Keratinocyte (primary cell): ENCODE measurements around the gene HMGXB3. TPM values are rescaled to one million over a fixed set of nuclear protein-coding genes. Genes with fewer than 3 reads are reported as not detected.

ENCODE experiments used
- DNase-seq: peaks from one replicate; pipeline ENCODE4 v3.0.0-alpha.2; 2011; ENCODE audit warnings: low read depth, missing footprints, low spot score
- FAIRE-seq: peaks from 2 replicates; lab custom pipeline; 2011; peaks lifted over from hg19 to GRCh38; lab: Jason Lieb, UNC
- H2AFZ ChIP-seq: 2 replicates; pipeline ENCODE4 v1.6.0; 2012; ENCODE audit warnings: low read length, control low read depth, inconsistent platforms; ENCODE audit not compliant: control insufficient read depth
- H3K27ac ChIP-seq: 2 replicates; pipeline ENCODE4 v1.5.1; 2011; ENCODE audit warnings: low read length; ENCODE audit not compliant: control insufficient read depth, insufficient read depth
- H3K27me3 ChIP-seq: 3 replicates; pipeline ENCODE4 v1.6.0; 2011; ENCODE audit warnings: low read length; ENCODE audit not compliant: control insufficient read depth, insufficient read depth; ENCODE audit errors: extremely low read depth
- H3K36me3 ChIP-seq, 2 experiments: 2 replicates in 1 of 2; 3 replicates in 1 of 2; pipeline ENCODE4 v1.5.1; 2011; ENCODE audit warnings: low read length in 2 of 2, mild to moderate bottlenecking in 1 of 2; ENCODE audit not compliant: control insufficient read depth in 2 of 2, insufficient read depth in 2 of 2; ENCODE audit errors: extremely low read depth in 1 of 2
- H3K4me1 ChIP-seq: 3 replicates; pipeline ENCODE4 v1.5.1; 2011; ENCODE audit warnings: low read length; ENCODE audit not compliant: control insufficient read depth, insufficient read depth; ENCODE audit errors: extremely low read depth
- H3K4me2 ChIP-seq: 3 replicates; pipeline ENCODE4 v1.6.0; 2011; ENCODE audit warnings: low read depth, low read length; ENCODE audit not compliant: control insufficient read depth, insufficient read depth; ENCODE audit errors: extremely low read depth
- H3K4me3 ChIP-seq, 3 experiments: fragments of 200-600 bp in 1 of 3; sonication (generic) in 1 of 3; 2 replicates in 2 of 3; 3 replicates in 1 of 3; pipeline ENCODE4 v1.5.1; 2011 to 2016; ENCODE audit warnings: low read length in 3 of 3, mild to moderate bottlenecking in 3 of 3, control low read depth in 2 of 3, inconsistent platforms in 1 of 3, low read depth in 1 of 3, mixed read lengths in 1 of 3, mixed run types in 1 of 3, moderate library complexity in 1 of 3; ENCODE audit not compliant: control insufficient read depth in 2 of 3, insufficient read depth in 2 of 3; ENCODE audit errors: extremely low read depth in 1 of 3
- H3K79me2 ChIP-seq: 2 replicates; pipeline ENCODE4 v1.6.0; 2012; ENCODE audit warnings: low read length; ENCODE audit not compliant: control insufficient read depth, insufficient read depth
- H3K9ac ChIP-seq: 3 replicates; pipeline ENCODE4 v1.6.0; 2011; ENCODE audit warnings: low read length; ENCODE audit not compliant: control insufficient read depth, insufficient read depth; ENCODE audit errors: extremely low read depth
- H3K9me1 ChIP-seq: 3 replicates; pipeline ENCODE4 v1.6.0; 2011; ENCODE audit warnings: low read length; ENCODE audit not compliant: control insufficient read depth, insufficient read depth; ENCODE audit errors: extremely low read depth
- H3K9me3 ChIP-seq: 2 replicates; pipeline ENCODE4 v1.5.1; 2012; ENCODE audit warnings: low read depth, low read length; ENCODE audit not compliant: control insufficient read depth
- H4K20me1 ChIP-seq: 3 replicates; pipeline ENCODE4 v1.6.0; 2011; ENCODE audit warnings: low read length; ENCODE audit not compliant: control insufficient read depth, insufficient read depth; ENCODE audit errors: extremely low read depth
- CTCF ChIP-seq, 3 experiments: IDR thresholded peaks in 1 of 3; conservative IDR thresholded peaks in 1 of 3; optimal IDR thresholded peaks in 1 of 3; 2 replicates in 2 of 3; 3 replicates in 1 of 3; pipeline versions ENCODE3 to v1.5.1; 2011; ENCODE audit warnings: low read length in 3 of 3, mild to moderate bottlenecking in 3 of 3, moderate library complexity in 2 of 3, control low read depth in 1 of 3, inconsistent platforms in 1 of 3; ENCODE audit not compliant: insufficient read depth in 2 of 3; ENCODE audit errors: extremely low read depth in 1 of 3
- EZH2 ChIP-seq: IDR thresholded peaks from one replicate; pipeline ENCODE4 v1.6.1; 2012; ENCODE audit warnings: inconsistent platforms, mild to moderate bottlenecking, low read length, moderate library complexity
- dilution Hi-C: fragments of 300-500 bp; cut with MboI; formaldehyde crosslinking; loops from one replicate; pipeline ENCODE4 v1.7.0; 2020; ENCODE audit warnings: low sequenced_read_pairs; ENCODE audit not compliant: extremely low pct_ligation_motif_present
- polyA plus RNA-seq, 5 experiments: library from polyadenylated mRNA; depleted of rRNA in 3 of 5; stranded (reverse) in 3 of 5; stranded (forward) in 1 of 5; unstranded in 1 of 5; fragments of >200 nt; gene quantifications; 1 replicate in 1 of 5; 2 replicates in 3 of 5; 3 replicates in 1 of 5; pipeline versions ENCODE4 v1.2.1 to v1.2.3, GENCODE V29; 2011 to 2012; ENCODE audit warnings: missing spikeins in 2 of 5, low read depth in 1 of 5, low replicate concordance in 1 of 5

HMGXB3 gene
- polyA plus RNA-seq, 1 donor (not counting 4 experiments of a cell fraction or from before 2014, with no cell fraction given), result 39.4 TPM

DNA sequence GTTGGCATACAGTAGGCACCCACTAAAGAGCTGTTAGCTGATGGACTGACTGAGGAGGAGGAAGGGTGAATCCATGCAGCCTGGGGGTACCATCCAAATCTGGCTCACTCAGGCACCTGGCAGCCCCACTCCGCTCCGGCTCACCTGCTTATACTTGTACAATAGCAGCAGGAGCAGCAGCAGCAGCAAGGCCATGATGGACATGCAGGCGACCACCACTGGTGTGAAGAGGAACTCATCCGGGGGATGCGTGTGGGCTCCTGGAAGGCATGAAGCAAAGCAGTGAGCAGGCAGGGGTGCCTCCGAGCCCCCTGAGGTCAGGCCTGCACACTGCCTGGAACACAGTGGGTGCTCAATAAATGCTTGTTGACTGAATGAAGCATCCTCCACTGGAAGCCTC, 67.5 kb downstream of the HMGXB3 start:
- no peak for FAIRE-seq
- Histone ChIP-seq H3K27me3 (peaks cover 17% of the 10 kb centered on the region), H3K9me3 (no peaks in the 10 kb centered on the region), H3K4me2 (no peak overlapping the region), H3K79me2 (no peaks in the 10 kb centered on the region), H3K9me1 (no peaks in the 10 kb centered on the region), H3K9ac (no peak overlapping the region), H2AFZ (no peak overlapping the region), H3K27ac (no peak overlapping the region), H3K36me3 (no peaks in the 10 kb centered on the region), H3K4me3 (no peak overlapping the region), H3K4me1 (peaks cover 8% of the 10 kb centered on the region), H4K20me1 (no peaks in the 10 kb centered on the region)
- dilution Hi-C loops, result no loop called here
- DNase-seq, result no peak
- no peak for TF ChIP-seq CTCF (optimal IDR thresholded peaks at IDR 0.05 in 1 of 3, IDR thresholded peaks at IDR 0.05 in 1 of 3, conservative IDR thresholded peaks at IDR 0.05 in 1 of 3; ENCODE audit: extremely low read depth in 1 of 3, insufficient read depth in 2 of 3, low read length in 3 of 3)
- TF ChIP-seq EZH2, result no peak

GRCh38 chr5:150068472-150068871, 67.9 kb downstream of the HMGXB3 start:
- dilution Hi-C loops, result no loop called here
- DNase-seq (no peak), FAIRE-seq (no peak)
- Histone ChIP-seq H3K9ac (no peak overlapping the region), H2AFZ (no peak overlapping the region), H3K4me3 (no peak overlapping the region), H3K36me3 (no peaks in the 10 kb centered on the region), H3K4me1 (peaks cover 8% of the 10 kb centered on the region), H3K4me2 (no peak overlapping the region), H3K79me2 (no peaks in the 10 kb centered on the region), H3K27ac (no peak overlapping the region), H3K9me1 (no peaks in the 10 kb centered on the region), H3K9me3 (no peaks in the 10 kb centered on the region), H4K20me1 (no peaks in the 10 kb centered on the region), H3K27me3 (peaks cover 16% of the 10 kb centered on the region)
- TF ChIP-seq CTCF (optimal IDR thresholded peaks at IDR 0.05 in 1 of 3, IDR thresholded peaks at IDR 0.05 in 1 of 3, conservative IDR thresholded peaks at IDR 0.05 in 1 of 3; ENCODE audit: extremely low read depth in 1 of 3, insufficient read depth in 2 of 3, low read length in 3 of 3) (no peak), EZH2 (no peak)
